ENCODE data around the gene ENPP7. TPM values are rescaled to one million over a fixed set of nuclear protein-coding genes. Genes with fewer than 3 reads are reported as not detected.

ENPP7 gene
- total RNA-seq, 1 experiment from 2014 or later = not detected

GRCh38 chr17:79729761-79730160, 982 bp upstream of the ENPP7 start:
- CTCF ChIA-PET = no interaction called here
- no peak overlapping the region for H3K4me3 ChIP-seq (ENCODE audit: low read depth, low read length, poor library complexity, severe bottlenecking)
- TF ChIP-seq EZH2 (IDR thresholded peaks at IDR 0.05; ENCODE audit: borderline replicate concordance, low read depth, low read length, poor library complexity, severe bottlenecking) = no peak
- TF ChIP-seq CTCF (conservative IDR thresholded peaks at IDR 0.05; ENCODE audit: low read depth, low read length) = no peak
- BruUV-seq (replicated peaks) = no TSS peak
- no peaks in the 10 kb centered on the region for H3K27me3 ChIP-seq (replicated peaks; ENCODE audit: insufficient read depth, low read depth, low read length, poor library complexity)
- no peaks in the 10 kb centered on the region for H3K36me3 ChIP-seq (ENCODE audit: insufficient read depth, low read length, poor library complexity, severe bottlenecking)
- intact Hi-C loops (cut with micrococcal nuclease; ENCODE audit: unreplicated experiment) = no loop called here
- no peak overlapping the region for H3K27ac ChIP-seq (ENCODE audit: low read depth, low read length, poor library complexity, severe bottlenecking)
- POLR2A ChIA-PET (ENCODE audit: low non-redundant PET) = no interaction called here
- H3K9me3 ChIP-seq (ENCODE audit: low read depth, low read length, poor library complexity, severe bottlenecking) = no peaks in the 10 kb centered on the region
- DNase-seq (ENCODE audit: low spot score) = no peak
- H3K4me1 ChIP-seq (ENCODE audit: insufficient read depth, low read length, poor library complexity, severe bottlenecking) = no peaks in the 10 kb centered on the region

GRCh38 chr17:79730437-79730768, 340 bp upstream of the ENPP7 start:
- Histone ChIP-seq H3K9me3 (ENCODE audit: low read depth, low read length, poor library complexity, severe bottlenecking) (no peaks in the 10 kb centered on the region), H3K4me1 (ENCODE audit: insufficient read depth, low read length, poor library complexity, severe bottlenecking) (no peaks in the 10 kb centered on the region), H3K27ac (ENCODE audit: low read depth, low read length, poor library complexity, severe bottlenecking) (no peak overlapping the region), H3K27me3 (replicated peaks; ENCODE audit: insufficient read depth, low read depth, low read length, poor library complexity) (no peaks in the 10 kb centered on the region), H3K36me3 (ENCODE audit: insufficient read depth, low read length, poor library complexity, severe bottlenecking) (no peaks in the 10 kb centered on the region), H3K4me3 (ENCODE audit: low read depth, low read length, poor library complexity, severe bottlenecking) (no peak overlapping the region)
- TF ChIP-seq EZH2 (IDR thresholded peaks at IDR 0.05; ENCODE audit: borderline replicate concordance, low read depth, low read length, poor library complexity, severe bottlenecking) (no peak), CTCF (conservative IDR thresholded peaks at IDR 0.05; ENCODE audit: low read depth, low read length) (no peak)
- POLR2A ChIA-PET (ENCODE audit: low non-redundant PET) = no interaction called here
- intact Hi-C loops (cut with micrococcal nuclease; ENCODE audit: unreplicated experiment) = no loop called here
- CTCF ChIA-PET = no interaction called here
- no peak for DNase-seq (ENCODE audit: low spot score)
- no TSS peak for BruUV-seq (replicated peaks)

- H3K9me3 ChIP-seq (ENCODE audit: low read depth, low read length, poor library complexity, severe bottlenecking) = no peaks in the 10 kb centered on the region
- H3K36me3 ChIP-seq (ENCODE audit: insufficient read depth, low read length, poor library complexity, severe bottlenecking) = no peaks in the 10 kb centered on the region
- no peak for DNase-seq (ENCODE audit: low spot score)
- ChIA-PET CTCF (interaction anchor here (1.3 kb wide), 1 partner anchor 9 kb away, joined by 4 read pairs; no protein-coding TSS in a partner anchor), POLR2A (ENCODE audit: low non-redundant PET) (no interaction called here)
- BruUV-seq (replicated peaks) = no TSS peak
- TF ChIP-seq CTCF (conservative IDR thresholded peaks at IDR 0.05; ENCODE audit: low read depth, low read length) = no peak
- TF ChIP-seq EZH2 (IDR thresholded peaks at IDR 0.05; ENCODE audit: borderline replicate concordance, low read depth, low read length, poor library complexity, severe bottlenecking) = no peak
- intact Hi-C loops (cut with micrococcal nuclease; ENCODE audit: unreplicated experiment) = no loop called here
- H3K27ac ChIP-seq (ENCODE audit: low read depth, low read length, poor library complexity, severe bottlenecking) = no peak overlapping the region
- no peaks in the 10 kb centered on the region for H3K4me1 ChIP-seq (ENCODE audit: insufficient read depth, low read length, poor library complexity, severe bottlenecking)
- no peak overlapping the region for H3K4me3 ChIP-seq (ENCODE audit: low read depth, low read length, poor library complexity, severe bottlenecking)
- H3K27me3 ChIP-seq (replicated peaks; ENCODE audit: insufficient read depth, low read depth, low read length, poor library complexity) = no peaks in the 10 kb centered on the region
Measured at GRCh38 chr17:79732254-79732653, 1.5 kb downstream of the ENPP7 start.
